MG63 (cell line): Measurements from ENCODE around the gene PPP2R5E. TPM values are rescaled to one million over a fixed set of nuclear protein-coding genes. Genes with fewer than 3 reads are reported as not detected.
"Not testable (repeated sequence)": the region's sequence is repeated elsewhere in the genome, so short reads cannot be mapped to it uniquely, and the experiment has no call there.

Experiments
- DNase-seq: peaks from one replicate; pipeline ENCODE4 v3.0.0-alpha.2; 2020
- H3K27me3 ChIP-seq: fragments of 250-450 bp; sonication (Bioruptor Pico); 2 replicates; pipeline ENCODE4 v1.5.1; 2020; ENCODE audit warnings: mild to moderate bottlenecking, moderate library complexity
- H3K36me3 ChIP-seq: fragments of 250-450 bp; sonication (Bioruptor Pico); 2 replicates; pipeline ENCODE4 v1.5.1; 2020; ENCODE audit warnings: mild to moderate bottlenecking, moderate library complexity
- H3K4me3 ChIP-seq: fragments of 250-450 bp; sonication (Bioruptor Pico); 2 replicates; pipeline ENCODE4 v1.5.1; 2020; ENCODE audit warnings: mild to moderate bottlenecking, moderate library complexity
- H3K9me3 ChIP-seq: fragments of 250-450 bp; sonication (Bioruptor Pico); 2 replicates; pipeline ENCODE4 v1.5.1; 2020; ENCODE audit warnings: mild to moderate bottlenecking, moderate library complexity
- total RNA-seq: library from RNA; depleted of rRNA; stranded (reverse); fragments of >200 nt; shearing (Covaris generic); gene quantifications from 2 replicates; pipeline ENCODE4 v1.2.3, GENCODE V29; 2014; ENCODE audit warnings: low replicate concordance

The PPP2R5E gene
- total RNA-seq, 1 experiment from 2014 or later, result 9.2 TPM

- peaks cover 13% of the 10 kb centered on the region for H3K36me3 ChIP-seq
- no peaks in the 10 kb centered on the region for H3K9me3 ChIP-seq
- no peaks in the 10 kb centered on the region for H3K27me3 ChIP-seq
- H3K4me3 ChIP-seq, result no peak overlapping the region
- DNase-seq, result no peak
Observed at GRCh38 chr14:63535918-63536317, 7.3 kb downstream of the PPP2R5E start.

DNA sequence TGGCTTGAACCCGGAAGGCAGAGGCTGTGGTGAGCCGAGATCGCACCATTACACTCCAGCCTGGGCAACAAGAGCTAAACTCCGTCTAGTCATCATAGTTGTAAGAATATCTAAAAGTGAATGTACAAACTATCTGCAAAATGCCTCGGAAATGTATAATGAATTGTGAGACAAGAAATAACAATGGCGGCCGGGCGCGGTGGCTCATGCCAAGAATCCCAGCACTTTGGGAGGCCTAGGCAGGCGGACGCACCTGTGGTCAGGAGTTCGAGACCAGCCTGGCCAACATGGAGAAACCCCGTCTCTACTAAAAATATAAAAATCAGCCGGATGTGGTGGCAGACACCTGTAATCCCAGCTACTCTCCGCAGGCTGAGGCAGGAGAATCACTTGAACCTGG lies 9.7 kb downstream of the PPP2R5E start:
- DNase-seq, result no peak
- Histone ChIP-seq H3K4me3 (no peak overlapping the region), H3K27me3 (no peaks in the 10 kb centered on the region), H3K9me3 (no peaks in the 10 kb centered on the region), H3K36me3 (peaks cover 9% of the 10 kb centered on the region)

GRCh38 chr14:63524537-63525155 lies 18.5 kb downstream of the PPP2R5E start:
- Histone ChIP-seq H3K27me3 (no peaks in the 10 kb centered on the region), H3K4me3 (no peak overlapping the region), H3K9me3 (no peaks in the 10 kb centered on the region), H3K36me3 (no peaks in the 10 kb centered on the region)
- no peak for DNase-seq

GRCh38 chr14:63523735-63524426 lies 19.3 kb downstream of the PPP2R5E start:
- H3K27me3 ChIP-seq, result no peaks in the 10 kb centered on the region
- no peak overlapping the region for H3K4me3 ChIP-seq
- no peak for DNase-seq
- H3K9me3 ChIP-seq, result no peaks in the 10 kb centered on the region
- no peaks in the 10 kb centered on the region for H3K36me3 ChIP-seq

- H3K36me3 ChIP-seq, H3K9me3 ChIP-seq, H3K27me3 ChIP-seq, H3K4me3 ChIP-seq, DNase-seq: not testable (repeated sequence)
Observed at GRCh38 chr14:63522511-63522910, 20.7 kb downstream of the PPP2R5E start.

GRCh38 chr14:63517354-63517753 lies 25.8 kb downstream of the PPP2R5E start:
- Histone ChIP-seq H3K27me3 (no peaks in the 10 kb centered on the region), H3K36me3 (no peaks in the 10 kb centered on the region), H3K4me3 (no peak overlapping the region), H3K9me3 (no peaks in the 10 kb centered on the region)
- no peak for DNase-seq

DNA sequence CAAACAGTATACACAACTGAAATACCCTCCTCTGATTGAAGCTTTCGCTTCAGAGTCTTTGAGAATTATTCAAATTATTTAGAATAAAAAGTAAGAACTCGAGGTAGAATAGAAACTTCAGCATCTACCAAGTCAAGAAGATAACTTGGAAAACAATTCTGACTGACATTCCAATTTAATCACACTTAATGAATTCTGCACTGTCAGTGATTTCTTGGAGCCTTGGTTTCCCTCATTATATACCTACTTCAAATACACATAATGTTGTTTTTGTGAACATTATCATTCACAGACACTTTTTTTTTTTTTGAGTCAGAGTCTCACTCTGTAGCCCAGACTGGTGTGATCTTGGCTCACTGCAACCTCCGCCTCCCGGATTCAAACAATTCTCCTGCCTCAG lies 27.9 kb downstream of the PPP2R5E start:
- Histone ChIP-seq H3K36me3 (no peaks in the 10 kb centered on the region), H3K9me3 (no peaks in the 10 kb centered on the region), H3K27me3 (no peaks in the 10 kb centered on the region), H3K4me3 (no peak overlapping the region)
- no peak for DNase-seq

GRCh38 chr14:63513756-63514155 lies 29.4 kb downstream of the PPP2R5E start:
- no peaks in the 10 kb centered on the region for H3K9me3 ChIP-seq
- no peak for DNase-seq
- H3K36me3 ChIP-seq, result no peaks in the 10 kb centered on the region
- no peaks in the 10 kb centered on the region for H3K27me3 ChIP-seq
- H3K4me3 ChIP-seq, result no peak overlapping the region

- no peaks in the 10 kb centered on the region for H3K36me3 ChIP-seq
- no peak for DNase-seq
- H3K27me3 ChIP-seq, result no peaks in the 10 kb centered on the region
- H3K9me3 ChIP-seq, result no peaks in the 10 kb centered on the region
- no peak overlapping the region for H3K4me3 ChIP-seq
Observed at GRCh38 chr14:63512861-63513260, 30.3 kb downstream of the PPP2R5E start.

DNA sequence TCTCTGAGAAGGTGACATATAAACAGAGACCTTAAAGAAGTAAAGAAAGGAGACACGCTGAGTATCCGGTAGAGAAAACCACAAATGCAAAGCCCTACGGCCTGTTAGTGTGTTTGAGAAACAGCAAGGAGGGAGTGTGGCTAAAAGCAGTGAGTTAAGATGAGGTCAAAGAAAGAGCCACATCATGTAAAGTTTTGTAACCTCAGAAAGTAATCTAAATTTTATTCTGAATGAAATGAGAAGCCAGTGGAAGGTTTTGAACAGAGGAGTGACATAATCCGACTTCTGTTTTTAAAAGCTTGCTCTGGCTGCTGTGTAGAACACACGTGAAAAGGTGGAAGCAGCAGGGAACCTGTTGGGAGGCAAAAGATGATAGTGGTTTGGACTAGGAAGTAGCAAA lies 32.6 kb downstream of the PPP2R5E start:
- no peaks in the 10 kb centered on the region for H3K27me3 ChIP-seq
- H3K4me3 ChIP-seq, result no peak overlapping the region
- H3K9me3 ChIP-seq, result no peaks in the 10 kb centered on the region
- no peak for DNase-seq
- no peaks in the 10 kb centered on the region for H3K36me3 ChIP-seq

DNA sequence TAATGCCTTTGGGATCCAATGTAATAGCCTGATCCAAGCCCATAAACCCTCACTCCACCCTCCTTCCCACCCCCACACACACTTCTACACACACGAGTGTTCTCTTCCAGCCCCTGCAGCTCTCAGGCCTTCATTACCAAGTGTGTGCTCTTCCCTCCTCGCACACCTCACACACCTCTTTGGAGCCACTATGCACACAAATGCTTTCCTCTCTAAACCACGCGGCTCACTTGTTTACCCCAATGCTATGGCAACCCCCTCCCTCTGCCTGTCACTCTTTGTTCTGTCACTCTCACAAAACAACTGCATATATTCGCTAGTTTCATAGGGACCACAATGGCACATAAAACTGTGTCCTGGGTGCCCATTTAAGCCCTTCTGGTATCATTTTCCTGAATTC lies 35.1 kb downstream of the PPP2R5E start:
- H3K36me3 ChIP-seq, result no peaks in the 10 kb centered on the region
- no peaks in the 10 kb centered on the region for H3K27me3 ChIP-seq
- DNase-seq, result no peak
- H3K4me3 ChIP-seq, result no peak overlapping the region
- no peaks in the 10 kb centered on the region for H3K9me3 ChIP-seq

- Histone ChIP-seq H3K4me3 (no peak overlapping the region), H3K9me3 (no peaks in the 10 kb centered on the region), H3K27me3 (no peaks in the 10 kb centered on the region), H3K36me3 (no peaks in the 10 kb centered on the region)
- DNase-seq, result no peak
Observed at GRCh38 chr14:63504648-63505047, 38.5 kb downstream of the PPP2R5E start.

GRCh38 chr14:63501429-63501828 lies 41.7 kb downstream of the PPP2R5E start:
- Histone ChIP-seq H3K9me3 (no peaks in the 10 kb centered on the region), H3K4me3 (no peak overlapping the region), H3K36me3 (no peaks in the 10 kb centered on the region), H3K27me3 (no peaks in the 10 kb centered on the region)
- DNase-seq, result no peak

DNA sequence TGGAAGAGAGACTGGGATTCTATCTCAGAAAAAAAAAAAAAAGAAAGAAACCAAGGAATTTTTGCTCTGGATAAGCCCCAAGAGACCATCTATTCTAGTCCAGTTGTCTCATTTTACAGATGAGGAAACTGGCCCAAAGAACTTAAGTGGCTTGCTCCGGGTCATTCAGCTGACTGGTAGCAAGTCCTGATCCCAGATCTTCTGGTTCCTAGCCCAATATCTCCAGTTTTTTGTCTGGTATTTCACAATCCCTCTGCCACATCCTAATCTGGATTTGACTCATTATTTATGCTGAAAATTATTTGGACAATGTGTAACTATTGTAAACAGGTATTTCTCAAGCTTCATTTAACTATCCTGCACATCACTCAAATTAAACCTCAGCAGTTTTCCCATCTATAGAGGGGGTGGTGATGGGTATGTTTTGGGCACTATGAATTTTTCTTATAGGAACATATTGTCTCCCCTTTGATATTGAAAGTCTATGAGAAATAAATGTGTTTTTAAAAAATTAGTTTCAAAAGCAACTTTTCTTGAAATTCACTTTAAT lies 43.4 kb downstream of the PPP2R5E start:
- Histone ChIP-seq H3K4me3 (no peak overlapping the region), H3K27me3 (no peaks in the 10 kb centered on the region), H3K9me3 (no peaks in the 10 kb centered on the region), H3K36me3 (no peaks in the 10 kb centered on the region)
- DNase-seq, result no peak

DNA sequence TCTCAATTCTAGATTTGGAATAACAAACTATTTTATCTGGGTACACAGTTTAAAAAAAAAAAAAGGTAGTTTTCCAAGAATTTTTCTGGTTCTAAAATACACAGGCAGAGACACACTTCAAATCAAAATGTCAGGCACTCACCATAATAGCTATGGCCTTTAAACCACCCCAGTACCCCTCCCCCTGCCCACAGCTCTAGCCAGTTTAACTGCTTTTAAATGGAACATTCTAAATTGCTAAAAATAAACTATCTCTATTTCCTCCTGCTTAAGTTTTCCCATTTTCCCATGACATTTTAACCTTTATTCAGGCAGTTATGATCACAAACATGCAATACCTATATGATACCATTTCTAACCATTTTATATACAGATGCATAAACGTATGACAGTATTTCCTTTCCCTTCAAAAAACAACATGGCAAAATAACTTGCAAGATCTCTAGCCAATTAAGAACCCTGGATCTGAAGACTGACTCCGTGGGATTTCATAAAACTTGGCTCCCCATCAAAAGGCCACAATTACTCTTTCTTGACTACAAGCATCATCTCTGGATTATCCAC lies 46.3 kb downstream of the PPP2R5E start:
- no peak for DNase-seq
- Histone ChIP-seq H3K27me3 (no peaks in the 10 kb centered on the region), H3K36me3 (no peaks in the 10 kb centered on the region), H3K4me3 (no peak overlapping the region), H3K9me3 (no peaks in the 10 kb centered on the region)

- Histone ChIP-seq H3K4me3 (no peak overlapping the region), H3K9me3 (no peaks in the 10 kb centered on the region), H3K27me3 (no peaks in the 10 kb centered on the region), H3K36me3 (no peaks in the 10 kb centered on the region)
- no peak for DNase-seq
Observed at GRCh38 chr14:63493246-63493645, 49.9 kb downstream of the PPP2R5E start.

GRCh38 chr14:63492391-63492790 lies 50.8 kb downstream of the PPP2R5E start:
- no peak for DNase-seq

DNA sequence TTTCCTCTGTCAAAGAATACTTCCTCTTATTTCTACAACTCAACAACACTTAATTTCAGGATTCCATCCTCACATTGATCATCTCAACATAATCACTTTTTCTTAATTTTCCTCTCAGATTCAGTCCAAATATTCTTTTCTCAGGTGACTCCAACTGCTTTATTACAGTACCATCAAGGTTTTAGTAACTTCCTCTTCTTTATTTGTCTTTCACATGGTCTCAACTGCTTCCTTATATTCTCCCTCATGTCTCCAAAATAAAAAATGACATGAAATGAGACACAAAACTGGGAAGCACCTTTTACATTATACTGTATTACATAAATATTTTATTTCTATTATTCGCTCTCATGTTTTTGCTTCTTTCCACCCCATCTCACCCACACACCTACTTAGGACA lies 55.5 kb downstream of the PPP2R5E start:
- Histone ChIP-seq H3K27me3 (no peaks in the 10 kb centered on the region), H3K36me3 (no peaks in the 10 kb centered on the region), H3K9me3 (no peaks in the 10 kb centered on the region), H3K4me3 (no peak overlapping the region)
- DNase-seq, result no peak

More at GRCh38 chr14:63492391-63492790, 50.8 kb downstream of the PPP2R5E start:
- H3K36me3 ChIP-seq, result no peaks in the 10 kb centered on the region
- H3K9me3 ChIP-seq, result no peaks in the 10 kb centered on the region
- no peaks in the 10 kb centered on the region for H3K27me3 ChIP-seq
- no peak overlapping the region for H3K4me3 ChIP-seq
